Muscle of leg (tissue), 11 donors: ENCODE data around the gene YAE1. TPM values are rescaled to one million over a fixed set of nuclear protein-coding genes. Genes with fewer than 3 reads are reported as not detected.
A peak's percentile ranks its signal among the peaks of the same experiment; 100 is the strongest.

Source experiments
- DNase-seq: peaks from one replicate; pipeline ENCODE4 v3.0.0; 2013
- H3K27ac ChIP-seq: one replicate; pipeline ENCODE4 v1.5.1; 2013; ENCODE audit warnings: mild to moderate bottlenecking, low read length, control low read depth
- H3K27me3 ChIP-seq: one replicate; pipeline ENCODE4 v1.6.1; 2013; ENCODE audit warnings: low read length; ENCODE audit not compliant: control insufficient read depth, insufficient read depth
- H3K36me3 ChIP-seq: one replicate; pipeline ENCODE4 v1.6.1; 2013; ENCODE audit warnings: low read length; ENCODE audit not compliant: control insufficient read depth, insufficient read depth
- H3K4me1 ChIP-seq: one replicate; pipeline ENCODE4 v1.6.1; 2013; ENCODE audit warnings: low read length; ENCODE audit not compliant: control insufficient read depth, insufficient read depth
- H3K4me3 ChIP-seq: one replicate; pipeline ENCODE4 v1.5.1; 2013; ENCODE audit warnings: low read length, control low read depth
- H3K9me3 ChIP-seq: replicated peaks from 2 replicates; pipeline ENCODE4 v1.6.1; 2013; ENCODE audit warnings: low read depth, low read length; ENCODE audit not compliant: control insufficient read depth
- WGBS: methylation state at CpG from one replicate; pipeline ENCODE4 v1.1.5; 2013; ENCODE audit warnings: missing lambda C conversion rate; ENCODE audit not compliant: insufficient coverage; 5-methylcytosine and 5-hydroxymethylcytosine counted together
- polyA plus RNA-seq, 8 donors: library from polyadenylated mRNA; unstranded; fragments of 120-200 nt; gene quantifications; one replicate each; pipeline versions ENCODE4 v1.2.1 to v1.2.3, GENCODE V29; 2013; ENCODE audit warnings: inconsistent platforms in 1 of 8, low replicate concordance in 1 of 8; ENCODE audit not compliant: insufficient read length in 8 of 8, insufficient read depth in 1 of 8
- total RNA-seq: library from RNA; stranded (reverse); fragments of 120-200 nt; gene quantifications from one replicate; pipeline ENCODE4 v1.2.4, GENCODE V29; 2013

Gene YAE1
- total and polyA plus RNA-seq, 9 donors: 20.4 to 32.4 (median 25.3) TPM

GRCh38 chr7:39577229-39577874 is 11.1 kb downstream of the YAE1 start:
- Histone ChIP-seq H3K4me3 (no peak overlapping the region), H3K36me3 (peaks cover 11% of the 10 kb centered on the region), H3K27me3 (no peaks in the 10 kb centered on the region), H3K9me3 (no peaks in the 10 kb centered on the region), H3K27ac (no peak overlapping the region), H3K4me1 (no peaks in the 10 kb centered on the region)
- WGBS: 96% methylated on average over 22 of the region's 27 CpGs
- DNase-seq: no peak

GRCh38 chr7:39580149-39580874 is 14.1 kb downstream of the YAE1 start:
- WGBS: 17% methylated on average over 2 of the region's 8 CpGs
- Histone ChIP-seq H3K4me1 (no peaks in the 10 kb centered on the region), H3K27ac (no peak overlapping the region)

GRCh38 chr7:39582536-39582935 is 16.3 kb downstream of the YAE1 start:
- no peak for DNase-seq
- no CpG with 5 or more reads among the region's 2 CpGs for WGBS
- H3K4me3 ChIP-seq: no peak overlapping the region
- peaks cover 3% of the 10 kb centered on the region for H3K36me3 ChIP-seq
- no peak overlapping the region for H3K27ac ChIP-seq
- no peaks in the 10 kb centered on the region for H3K27me3 ChIP-seq
- no peaks in the 10 kb centered on the region for H3K4me1 ChIP-seq
- H3K9me3 ChIP-seq: no peaks in the 10 kb centered on the region

More at GRCh38 chr7:39580149-39580874, 14.1 kb downstream of the YAE1 start:
- no peak overlapping the region for H3K4me3 ChIP-seq
- DNase-seq: peak; percentile 97
- peaks cover 4% of the 10 kb centered on the region for H3K36me3 ChIP-seq
- H3K27me3 ChIP-seq: no peaks in the 10 kb centered on the region
- H3K9me3 ChIP-seq: no peaks in the 10 kb centered on the region

GRCh38 chr7:39583539-39583938 is 17.3 kb downstream of the YAE1 start:
- Histone ChIP-seq H3K4me1 (no peaks in the 10 kb centered on the region), H3K36me3 (peaks cover under 1% of the 10 kb centered on the region), H3K27ac (no peak overlapping the region), H3K4me3 (no peak overlapping the region), H3K27me3 (no peaks in the 10 kb centered on the region), H3K9me3 (no peaks in the 10 kb centered on the region)
- no CpG with 5 or more reads among the region's 2 CpGs for WGBS
- no peak for DNase-seq

GRCh38 chr7:39587393-39587792 is 21.2 kb downstream of the YAE1 start:
- peaks cover 2% of the 10 kb centered on the region for H3K4me1 ChIP-seq
- H3K27me3 ChIP-seq: no peaks in the 10 kb centered on the region
- H3K27ac ChIP-seq: no peak overlapping the region
- H3K9me3 ChIP-seq: no peaks in the 10 kb centered on the region
- no peaks in the 10 kb centered on the region for H3K36me3 ChIP-seq
- DNase-seq: no peak
- no peak overlapping the region for H3K4me3 ChIP-seq

GRCh38 chr7:39588416-39588815 is 22.2 kb downstream of the YAE1 start:
- DNase-seq: no peak
- no peaks in the 10 kb centered on the region for H3K27me3 ChIP-seq
- H3K9me3 ChIP-seq: no peaks in the 10 kb centered on the region
- H3K4me3 ChIP-seq: no peak overlapping the region
- no peak overlapping the region for H3K27ac ChIP-seq
- WGBS: no CpG with 5 or more reads among the region's 5 CpGs
- peaks cover 2% of the 10 kb centered on the region for H3K4me1 ChIP-seq
- H3K36me3 ChIP-seq: no peaks in the 10 kb centered on the region

GRCh38 chr7:39589323-39590111 is 23.3 kb downstream of the YAE1 start:
- no peaks in the 10 kb centered on the region for H3K27me3 ChIP-seq
- peaks cover 2% of the 10 kb centered on the region for H3K4me1 ChIP-seq
- H3K4me3 ChIP-seq: no peak overlapping the region
- H3K36me3 ChIP-seq: no peaks in the 10 kb centered on the region
- DNase-seq: peak; percentile 79
- H3K9me3 ChIP-seq: no peaks in the 10 kb centered on the region
- no CpG with 5 or more reads among the region's 7 CpGs for WGBS
- H3K27ac ChIP-seq: peak overlapping the region; percentile 6

- no peaks in the 10 kb centered on the region for H3K36me3 ChIP-seq
- no peak overlapping the region for H3K27ac ChIP-seq
- no peak overlapping the region for H3K4me3 ChIP-seq
- no peak for DNase-seq
- H3K9me3 ChIP-seq: no peaks in the 10 kb centered on the region
- H3K27me3 ChIP-seq: no peaks in the 10 kb centered on the region
- peaks cover 2% of the 10 kb centered on the region for H3K4me1 ChIP-seq
- WGBS: 71% methylated on average over 2 of the region's 2 CpGs
Observed at GRCh38 chr7:39592586-39592985, 26.4 kb downstream of the YAE1 start.

GRCh38 chr7:39594988-39595620 is 28.9 kb downstream of the YAE1 start:
- Histone ChIP-seq H3K4me3 (no peak overlapping the region), H3K36me3 (no peaks in the 10 kb centered on the region), H3K4me1 (no peaks in the 10 kb centered on the region), H3K27me3 (no peaks in the 10 kb centered on the region), H3K9me3 (no peaks in the 10 kb centered on the region), H3K27ac (peak overlapping the region; percentile 42)
- WGBS: 20% methylated on average over 1 of the region's 5 CpGs
- DNase-seq: peak; percentile 81

GRCh38 chr7:39602351-39602750 is 36.1 kb downstream of the YAE1 start:
- DNase-seq: no peak
- WGBS: no CpG with 5 or more reads among the region's 2 CpGs
- Histone ChIP-seq H3K4me1 (no peaks in the 10 kb centered on the region), H3K36me3 (no peaks in the 10 kb centered on the region), H3K4me3 (no peak overlapping the region), H3K9me3 (no peaks in the 10 kb centered on the region), H3K27me3 (no peaks in the 10 kb centered on the region), H3K27ac (no peak overlapping the region)
